GM12878 (cell line): ENCODE data around the gene PPP1CA. TPM values are rescaled to one million over a fixed set of nuclear protein-coding genes. Genes with fewer than 3 reads are reported as not detected.

Experiments
- ATAC-seq: fragments of 200-7000 bp; cut with Tn5 transposase; 3 replicates; pipeline ENCODE4 v1.9.1; 2020; ENCODE audit warnings: mild to moderate bottlenecking, moderate library complexity
- BruUV-seq: library from RNA; stranded (reverse); fragments of 400-500 nt; replicated peaks from 2 replicates; lab custom pipeline; 2021; lab: Mats Ljungman, UMichigan
- CTCF ChIA-PET: fragments of 300-600 bp; sonication (Branson Sonifier 250); formaldehyde crosslinking; extraction: SDS; loops from one replicate; lab custom pipeline; 2021; ENCODE audit warnings: inconsistent platforms; lab: Yijun Ruan, JAX
- POLR2A ChIA-PET: fragments of 350-600 bp; formaldehyde crosslinking; extraction: SDS; loops from one replicate; lab custom pipeline; 2021; ENCODE audit warnings: inconsistent platforms; lab: Charles Lee
- RAD21 ChIA-PET: fragments of 300-600 bp; sonication (Branson Sonifier 250); formaldehyde crosslinking; loops from one replicate; lab custom pipeline; 2023; ENCODE audit warnings: antibody characterized with exemption; ENCODE audit not compliant: unreplicated experiment; lab: Charles Lee
- SMC1A ChIA-PET: fragments of 300-600 bp; sonication (Branson Sonifier 250); formaldehyde crosslinking; loops from one replicate; lab custom pipeline; 2023; ENCODE audit not compliant: unreplicated experiment, uncharacterized antibody; lab: Charles Lee
- DNase-seq: peaks from one replicate; pipeline ENCODE4 v3.0.0-alpha.2; 2011; ENCODE audit warnings: low read depth, low spot score
- FAIRE-seq: peaks from 3 replicates; lab custom pipeline; 2011; peaks lifted over from hg19 to GRCh38; lab: Jason Lieb, UNC
- H2AFZ ChIP-seq: 2 replicates; pipeline ENCODE4 v1.6.0; 2011; ENCODE audit warnings: low read depth, low read length, control low read depth; ENCODE audit not compliant: control insufficient read depth
- H3K27ac ChIP-seq: 2 replicates; pipeline ENCODE4 v1.5.1; 2011; ENCODE audit warnings: control low read depth; ENCODE audit not compliant: control insufficient read depth, insufficient read depth
- H3K27me3 ChIP-seq, 2 experiments: replicated peaks in 1 of 2; 2 replicates each; pipeline versions ENCODE4 v1.6.0 to v1.6.1; 2011; ENCODE audit warnings: low read length in 1 of 2; ENCODE audit not compliant: control insufficient read depth in 2 of 2, insufficient read depth in 2 of 2
- H3K36me3 ChIP-seq, 2 experiments: 2 replicates each; pipeline ENCODE4 v1.5.1; 2011; ENCODE audit warnings: low read length in 1 of 2; ENCODE audit not compliant: control insufficient read depth in 2 of 2, insufficient read depth in 2 of 2
- H3K4me1 ChIP-seq: 2 replicates; pipeline ENCODE4 v1.6.1; 2011; ENCODE audit warnings: mild to moderate bottlenecking, low read length, moderate library complexity, mixed read lengths; ENCODE audit not compliant: control insufficient read depth, insufficient read depth
- H3K4me2 ChIP-seq: 2 replicates; pipeline ENCODE4 v1.6.0; 2011; ENCODE audit warnings: control low read depth; ENCODE audit not compliant: control insufficient read depth, insufficient read depth
- H3K4me3 ChIP-seq: fragments of 200-600 bp; sonication (generic); 2 replicates; pipeline ENCODE4 v1.5.1; 2016
- H3K79me2 ChIP-seq: 2 replicates; pipeline ENCODE4 v1.6.0; 2011; ENCODE audit warnings: low read length; ENCODE audit not compliant: control insufficient read depth, insufficient read depth
- H3K9ac ChIP-seq: 2 replicates; pipeline ENCODE4 v1.8.0; 2011; ENCODE audit warnings: low read length, control low read depth, mixed read lengths; ENCODE audit not compliant: control insufficient read depth, insufficient read depth
- H3K9me3 ChIP-seq: replicated peaks from 3 replicates; pipeline ENCODE4 v1.5.1; 2011; ENCODE audit warnings: mild to moderate bottlenecking, low read length; ENCODE audit not compliant: control insufficient read depth, insufficient read depth
- H4K20me1 ChIP-seq: 2 replicates; pipeline ENCODE4 v1.6.0; 2011; ENCODE audit not compliant: control insufficient read depth, insufficient read depth
- CBX3 ChIP-seq: fragments of 200-600 bp; sonication (generic); IDR thresholded peaks from 2 replicates; pipeline ENCODE4 v1.6.1; 2016; ENCODE audit warnings: low read depth, borderline replicate concordance
- EGR1 ChIP-seq, 2 experiments: IDR thresholded peaks; 1 replicate in 1 of 2; 2 replicates in 1 of 2; pipeline ENCODE4 v1.6.1; 2011 to 2012; ENCODE audit warnings: low read depth in 2 of 2, low read length in 2 of 2, borderline replicate concordance in 1 of 2, mild to moderate bottlenecking in 1 of 2, moderate library complexity in 1 of 2
- IRF4 ChIP-seq: IDR thresholded peaks from 2 replicates; pipeline ENCODE4 v1.6.1; 2011; ENCODE audit warnings: low read depth, low read length
- MAX ChIP-seq: IDR thresholded peaks from 2 replicates; pipeline ENCODE4 v1.6.1; 2012; ENCODE audit warnings: low read depth, low read length, improper control_type of control experiment
- MXI1 ChIP-seq: fragments of 150-350 bp; IDR thresholded peaks from 2 replicates; pipeline ENCODE4 v1.6.1; 2011; ENCODE audit warnings: low read depth, mild to moderate bottlenecking, inconsistent platforms, low read length, improper control_type of control experiment
- NBN ChIP-seq: fragments of 450-650 bp; IDR thresholded peaks from 2 replicates; pipeline ENCODE4 v1.6.1; 2016
- PBX3 ChIP-seq: IDR thresholded peaks from 2 replicates; pipeline ENCODE4 v1.6.1; 2011; ENCODE audit warnings: mild to moderate bottlenecking, low read depth, low read length, moderate library complexity; ENCODE audit not compliant: insufficient replicate concordance
- POLR2AphosphoS2 ChIP-seq: IDR thresholded peaks from 2 replicates; pipeline ENCODE4 v1.6.1; 2011; ENCODE audit warnings: low read depth, mild to moderate bottlenecking, low read length, improper control_type of control experiment, moderate library complexity
- POLR2AphosphoS5 ChIP-seq: IDR thresholded peaks from 2 replicates; pipeline ENCODE4 v1.6.1; 2011; ENCODE audit warnings: mild to moderate bottlenecking, low read length, inconsistent platforms
- RFX5 ChIP-seq: IDR thresholded peaks from 2 replicates; pipeline ENCODE4 v1.6.1; 2011; ENCODE audit warnings: low read depth, low read length, improper control_type of control experiment
- WGBS: methylation state at CpG from one replicate; pipeline ENCODE4 v1.1.6; 2016; ENCODE audit warnings: low lambda C conversion rate; ENCODE audit not compliant: insufficient replicate concordance, insufficient coverage; ENCODE audit errors: missing lambda C conversion rate; 5-methylcytosine and 5-hydroxymethylcytosine counted together
- in situ Hi-C: fragments of 300-500 bp; cut with MboI; formaldehyde crosslinking; loops from 9 replicates; pipeline ENCODE4 v1.14.3; 2018; ENCODE audit warnings: mixed read lengths
- intact Hi-C: fragments of 100-400 bp; cut with micrococcal nuclease; formaldehyde crosslinking; loops from one replicate; pipeline ENCODE4 v1.14.2; 2022; ENCODE audit not compliant: unreplicated experiment
- polyA plus RNA-seq, 11 experiments: library from polyadenylated mRNA; depleted of rRNA in 4 of 11; unstranded in 6 of 11; stranded (reverse) in 5 of 11; fragments of >200 nt; fragmentation: Nextera tagmentation in 4 of 11; fragmentation: Illumina TruSeq in 1 of 11; extraction: Ambion mirVana in 4 of 11; extraction: Trizol in 1 of 11; gene quantifications; 1 replicate in 1 of 11; 2 replicates in 10 of 11; pipeline versions ENCODE4 v1.2.1 to v1.2.3, GENCODE V29; 2011 to 2016; ENCODE audit warnings: inconsistent platforms in 2 of 11, missing spikeins in 2 of 11, low read depth in 1 of 11
- total RNA-seq, 4 experiments: library from RNA; depleted of rRNA in 3 of 4; stranded (reverse); fragments of >200 nt in 3 of 4; fragmentation: Illumina TruSeq in 1 of 4; extraction: Trizol in 1 of 4; gene quantifications; 2 replicates each; pipeline versions ENCODE4 v1.2.1 to v1.2.3, GENCODE V29; 2013 to 2021

Gene PPP1CA
- total and polyA plus RNA-seq, 10 of the 15 experiments (the other 5 are each of a cell fraction or from before 2014, with no cell fraction given), result 26.4 to 458 (median 240) TPM

GRCh38 chr11:67438158-67438902 is 36.7 kb upstream of the PPP1CA start (continued):
- TF ChIP-seq IRF4, result no peak
- no peak for TF ChIP-seq CBX3
- TF ChIP-seq POLR2AphosphoS2, result no peak

- in situ Hi-C loops, result no loop called here
- TF ChIP-seq POLR2AphosphoS5 (peak; percentile 15; the same call in 1 of the 2 replicates), PBX3 (no peak), NBN (no peak), RFX5 (peak; percentile 67; the same call in 1 of the 2 replicates), MXI1 (0 out of 2 replicates have a peak, but pooled peaks have one; percentile 11), MAX (no peak), EGR1 (IDR thresholded peaks at IDR 0.05; ENCODE audit: borderline replicate concordance in 1 of 2, low read depth in 2 of 2, low read length in 2 of 2) (no peak)
- Histone ChIP-seq H3K4me2 (peak overlapping the region; percentile 86), H2AFZ (no peak overlapping the region), H3K27ac (peak overlapping the region; percentile 99), H3K9me3 (no peaks in the 10 kb centered on the region), H4K20me1 (no peaks in the 10 kb centered on the region), H3K4me3 (peak overlapping the region; percentile 90), H3K9ac (peak overlapping the region; percentile 99), H3K4me1 (peaks cover 36% of the 10 kb centered on the region), H3K36me3 (peaks cover 6 to 21% of the 10 kb centered on the region in 2 experiments; a peak in 3 of 4 replicates), H3K27me3 (no peaks in the 10 kb centered on the region), H3K79me2 (peaks cover 57% of the 10 kb centered on the region)
- ATAC-seq (no peak), FAIRE-seq (peak; percentile 31), DNase-seq (no peak)
- WGBS, result 3% methylated on average over 3 of the region's 3 CpGs
- no TSS peak for BruUV-seq
- ChIA-PET CTCF (interaction anchor here (0.8 to 4.3 kb wide), 16 partner anchors 9 to 141 kb away, joined by 3 to 53 read pairs (median 4); partner anchors contain the start of genes CDK2AP2, PPP1CA, RPS6KB2 and TBC1D10C), RAD21 (interaction anchor here (0.6 to 7.2 kb wide), 19 partner anchors 10 to 192 kb away, joined by 3 to 112 read pairs (median 7); partner anchors contain the start of genes AIP, NUDT8, PITPNM1 and POLD4), SMC1A (interaction anchor here (0.7 to 4.2 kb wide), 13 partner anchors 10 to 197 kb away, joined by 3 to 46 read pairs (median 8); partner anchors contain the start of genes AIP, PITPNM1, PPP1CA and RAD9A), POLR2A (interaction anchor here (0.6 to 4.7 kb wide), 18 partner anchors 9 to 191 kb away, joined by 3 to 95 read pairs (median 6); partner anchors contain the start of genes AIP, CDK2AP2, GRK2 and NUDT8)
- intact Hi-C loops, result loop anchor here (2.0 to 5.0 kb wide), 4 partner anchors 31 to 69 kb away; partner anchors contain the start of genes PPP1CA, TBC1D10C and TMEM134
Measured at GRCh38 chr11:67437809-67438157, 36.1 kb upstream of the PPP1CA start.
